Renal cortical epithelial cell (primary cell): ENCODE data around the gene MEX3B. TPM values are rescaled to one million over a fixed set of nuclear protein-coding genes. Genes with fewer than 3 reads are reported as not detected.

Experiments
- DNase-seq: peaks from one replicate; pipeline ENCODE4 v3.0.0-alpha.2; 2011; ENCODE audit warnings: low read depth
- total RNA-seq: library from RNA; depleted of rRNA; stranded (reverse); fragments of >200 nt; gene quantifications from 2 replicates; pipeline ENCODE4 v1.2.3, GENCODE V29; 2014

Gene MEX3B
- total RNA-seq = 1.9 and 4.6 TPM in 2 replicates

DNA sequence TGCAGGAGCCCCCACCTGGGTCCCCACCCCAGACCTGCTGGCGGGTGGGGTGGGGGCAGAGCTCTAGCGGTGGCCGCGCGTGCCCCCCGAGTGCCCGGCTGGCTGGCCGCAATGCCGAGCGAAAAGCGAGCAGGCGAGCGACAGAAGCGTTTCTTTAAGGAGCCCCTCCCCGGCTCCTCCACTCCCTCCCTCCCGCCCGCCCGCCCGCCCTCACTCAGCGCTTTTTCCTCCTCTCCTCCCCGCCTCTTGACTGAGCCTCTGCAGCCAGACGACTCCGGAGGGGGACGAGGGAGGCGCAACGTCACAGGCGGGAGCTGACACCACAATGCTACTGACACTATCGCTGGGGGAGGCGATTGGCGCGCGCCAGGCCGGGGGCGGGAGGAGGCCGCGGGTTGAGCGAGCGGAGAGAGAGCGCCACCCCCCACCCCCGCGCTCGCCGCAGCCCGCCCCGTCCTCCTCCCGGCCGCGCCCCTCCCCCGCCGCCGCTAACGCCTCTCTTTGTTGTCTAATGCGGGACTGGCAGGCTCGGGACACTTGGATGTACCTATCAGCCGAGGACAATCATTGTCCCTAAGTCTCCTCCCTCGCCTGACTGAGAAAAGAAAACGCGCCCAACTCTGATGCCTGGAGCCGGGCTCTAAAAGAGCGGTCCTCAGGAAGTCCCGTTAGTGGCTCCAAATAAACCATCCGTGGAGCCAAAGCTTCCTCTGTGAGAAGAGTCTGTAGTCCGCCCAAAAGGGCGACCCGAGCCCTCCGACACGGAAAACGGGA lies at the start of gene MEX3B:
Gene MEX3B, minus strand, starts transcription at position 127 of the 774 bp plus-strand sequence. CDS start 313 bp downstream, outside the sequence.
- peak; percentile 79 for DNase-seq

GRCh38 chr15:82093774-82094211 lies 48.0 kb upstream of the MEX3B start:
- DNase-seq = no peak

DNA sequence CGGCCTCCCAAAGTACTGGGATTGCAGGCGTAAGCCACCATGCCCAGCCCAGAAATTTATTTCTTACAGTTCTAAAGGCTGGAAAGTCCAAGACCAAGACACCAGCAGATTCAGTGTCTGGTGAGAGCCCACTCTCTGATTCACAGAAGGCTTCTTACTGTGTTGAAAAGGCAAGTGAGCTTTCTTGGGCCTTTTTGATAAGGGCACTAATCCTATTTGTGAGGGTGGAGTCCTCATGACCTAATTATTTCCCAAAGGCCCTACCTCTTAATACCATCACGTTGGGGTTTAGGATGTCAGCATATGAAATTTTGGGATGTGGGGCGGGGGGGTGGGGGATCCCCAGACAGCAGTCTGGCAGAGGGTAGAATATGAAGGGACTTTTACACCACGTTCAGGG lies 47.5 kb upstream of the MEX3B start:
- DNase-seq = no peak

GRCh38 chr15:82091636-82092140 lies 45.9 kb upstream of the MEX3B start:
- no peak for DNase-seq

GRCh38 chr15:82086243-82086995 lies 40.6 kb upstream of the MEX3B start:
- DNase-seq = no peak

DNA sequence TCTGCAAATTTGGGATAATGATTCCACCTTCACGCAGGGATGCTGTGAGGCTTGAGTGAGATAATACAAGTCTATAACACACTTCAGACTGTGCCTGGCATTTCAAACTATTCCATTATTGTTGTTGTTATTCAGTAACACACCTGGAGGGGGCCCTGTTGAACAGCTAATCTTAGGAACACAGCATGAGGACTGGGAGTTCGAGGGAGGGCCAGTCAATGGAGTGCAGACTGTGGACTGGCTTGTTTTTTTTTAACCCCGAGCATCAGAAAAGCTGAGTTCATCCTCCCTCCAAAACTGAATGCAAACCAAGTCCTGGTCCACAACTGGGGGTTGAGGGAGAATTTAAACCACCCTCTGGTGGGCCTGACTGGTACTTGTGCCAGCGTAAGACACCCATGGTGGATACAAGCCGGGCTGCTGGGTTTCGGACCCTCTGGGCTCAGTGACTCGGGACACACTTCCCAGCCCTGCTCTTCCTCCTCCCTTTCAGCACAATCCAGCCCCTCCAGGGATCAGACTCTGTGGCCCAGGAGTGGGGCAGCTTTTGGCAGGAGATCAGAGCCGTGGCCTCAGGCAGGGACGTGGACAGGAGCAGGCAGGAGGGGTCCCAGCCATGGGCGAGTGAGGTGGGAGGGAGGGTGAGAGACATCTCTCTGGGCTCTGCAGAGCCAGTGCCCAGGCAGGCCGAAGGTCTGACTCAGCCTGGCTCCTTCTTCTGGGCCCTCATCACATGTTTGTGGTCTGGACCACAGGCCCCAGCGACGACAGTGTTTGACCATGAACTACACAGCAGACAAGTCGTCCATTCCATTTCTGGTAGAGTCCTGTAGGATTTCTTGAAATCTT lies 36.3 kb upstream of the MEX3B start:
- DNase-seq = peak; percentile 55

DNA sequence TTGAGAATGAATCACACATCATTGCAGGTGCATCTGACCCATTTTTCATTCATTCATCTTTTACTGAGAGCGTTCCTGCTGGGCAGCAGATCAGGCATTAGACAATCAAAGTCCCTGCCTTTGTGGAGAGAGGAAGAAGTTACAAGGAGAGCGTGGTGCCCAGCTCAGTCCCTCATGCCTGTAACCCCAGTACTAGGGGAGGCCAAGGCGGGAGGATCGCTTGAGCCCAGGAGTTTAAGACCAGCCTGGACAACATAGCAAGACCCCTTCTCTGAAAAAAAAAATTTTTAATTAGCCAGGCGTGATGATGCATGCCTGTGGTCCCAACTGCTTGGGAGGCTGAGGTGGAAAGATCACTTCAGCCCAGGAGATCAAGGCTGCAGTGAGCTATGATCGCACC lies 35.0 kb upstream of the MEX3B start:
- DNase-seq = no peak

DNA sequence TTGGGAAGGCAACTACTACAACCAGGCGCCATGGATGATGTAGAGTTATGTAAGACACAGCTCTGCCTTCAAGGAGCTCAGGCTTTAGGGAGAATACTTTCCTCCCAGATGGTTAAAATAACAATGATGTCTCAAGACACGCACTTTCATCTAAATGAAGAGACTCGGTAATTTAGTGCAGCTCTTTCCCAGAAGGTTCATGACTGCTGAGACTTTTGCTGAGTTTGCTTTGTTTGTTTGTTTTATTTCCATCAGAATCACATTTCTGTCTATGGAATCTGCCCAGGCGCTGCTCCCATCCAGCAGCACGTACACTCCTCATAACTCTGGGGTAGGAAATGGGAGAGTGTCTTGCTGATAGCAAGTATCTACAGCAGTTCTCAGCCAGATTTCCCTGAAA lies 33.9 kb upstream of the MEX3B start:
- no peak for DNase-seq

DNA sequence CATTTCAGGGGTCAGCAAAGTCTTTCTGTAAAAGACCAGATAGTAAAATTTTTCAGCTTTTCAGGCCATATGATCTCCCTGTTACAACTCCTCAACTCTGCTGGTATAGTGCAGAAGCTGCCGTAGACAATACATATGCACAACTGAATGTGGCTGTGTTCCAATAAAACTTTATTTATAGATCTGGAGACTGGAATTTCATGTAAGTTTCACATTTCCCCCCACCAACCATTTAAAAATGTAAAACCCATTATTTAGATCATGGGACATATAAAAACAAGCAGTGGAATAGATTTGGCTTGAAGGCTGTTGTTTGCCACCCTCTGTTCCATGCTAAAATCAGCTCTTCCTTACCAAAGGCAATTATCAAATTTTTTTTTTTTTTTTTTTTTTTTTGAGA lies 28.8 kb upstream of the MEX3B start:
- DNase-seq = no peak

DNA sequence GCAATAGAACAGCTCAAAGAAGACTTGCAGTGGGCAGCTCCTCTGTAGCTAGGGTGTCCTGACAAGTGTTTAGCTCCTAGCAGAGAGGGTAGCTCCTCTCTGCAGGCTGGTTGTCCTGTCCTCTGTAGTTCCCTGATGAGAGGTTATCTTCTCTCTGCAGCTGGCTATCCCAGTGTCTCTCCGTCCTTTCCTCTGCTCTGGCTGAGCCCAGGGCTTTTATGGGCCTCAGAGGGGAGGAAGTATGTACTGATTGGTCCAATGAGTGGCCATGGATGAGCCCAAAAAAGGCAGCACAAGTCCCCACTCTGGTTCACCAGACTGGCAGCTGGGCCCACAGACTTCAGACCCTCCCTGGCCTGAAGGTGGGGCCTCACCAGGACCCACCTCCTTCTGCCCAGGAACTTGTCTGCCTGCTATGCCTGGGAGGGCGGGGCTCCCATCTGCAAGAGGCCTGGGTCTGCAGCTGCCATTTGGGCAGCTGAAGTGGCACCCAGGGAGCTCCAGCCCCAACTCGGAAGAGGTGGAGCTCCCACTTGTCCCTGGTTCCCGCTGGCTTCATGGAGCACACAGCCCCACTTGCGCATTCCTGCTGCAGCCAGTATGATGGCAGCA lies 27.2 kb upstream of the MEX3B start:
- no peak for DNase-seq

DNA sequence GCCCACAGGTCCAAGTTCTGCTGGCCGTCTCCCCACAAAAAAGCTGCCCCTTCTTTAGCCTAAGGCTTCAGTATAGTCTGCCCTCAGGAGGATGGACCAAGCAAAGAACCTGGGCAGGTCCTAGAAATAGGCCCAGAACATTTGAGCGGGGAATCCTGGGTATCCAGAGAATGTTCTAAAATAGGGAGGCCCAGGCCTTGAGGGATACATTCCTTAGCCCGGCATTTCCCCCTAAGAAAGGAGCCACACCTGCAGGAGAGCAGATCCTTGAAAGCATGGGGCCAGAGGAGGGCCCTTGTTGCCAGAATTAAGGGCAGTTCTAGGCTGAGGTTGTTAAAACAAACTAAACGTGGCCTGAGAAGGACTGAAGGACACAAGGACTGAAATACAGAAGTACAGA lies 20.6 kb upstream of the MEX3B start:
- DNase-seq = no peak

GRCh38 chr15:82064824-82065223 lies 19.0 kb upstream of the MEX3B start:
- DNase-seq = no peak

DNA sequence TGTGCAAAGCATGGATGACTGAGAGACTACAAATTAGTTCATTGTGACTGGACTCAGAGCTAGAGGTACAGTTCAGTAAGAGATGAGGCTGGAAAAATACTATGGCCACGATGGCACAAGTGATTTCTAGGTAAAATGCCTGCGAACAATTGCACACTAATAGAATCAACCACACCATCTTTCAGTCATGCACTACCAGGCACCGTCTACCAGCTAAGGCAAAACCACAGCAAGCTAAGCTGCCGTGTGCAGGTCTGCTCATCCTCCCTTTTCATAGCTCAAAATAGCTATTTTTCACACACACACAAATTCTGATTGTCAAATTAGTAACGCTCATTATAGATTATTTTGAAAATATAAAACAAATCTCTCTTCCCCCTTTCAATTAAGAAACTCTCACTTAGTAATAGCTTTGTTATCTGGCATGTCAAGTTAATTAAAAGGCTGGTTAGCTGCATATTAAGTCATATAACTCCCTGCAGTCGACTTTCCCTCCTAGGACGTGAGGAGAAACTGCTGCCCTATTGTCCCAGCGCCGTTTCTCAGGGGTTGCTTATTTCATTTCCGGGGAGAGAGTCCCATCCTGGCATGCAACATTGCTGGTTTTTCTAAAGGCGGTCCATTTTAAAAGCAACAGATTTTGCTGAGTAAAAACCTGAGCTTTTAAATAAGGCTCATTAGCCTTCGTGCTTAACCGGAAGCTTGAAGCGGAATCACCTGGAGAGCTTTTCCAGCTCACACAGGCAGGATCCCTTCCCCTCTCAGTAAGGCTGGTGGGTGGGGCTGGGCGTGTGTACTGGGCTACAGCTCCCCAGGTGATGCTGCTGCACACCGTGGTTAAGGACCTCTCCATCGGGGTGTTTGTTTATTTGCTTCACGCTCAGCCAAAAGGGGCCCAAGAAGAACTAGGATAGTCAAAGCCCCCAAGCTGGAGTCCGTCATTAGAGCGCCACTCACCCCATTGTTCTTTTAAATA lies 16.9 kb upstream of the MEX3B start:
- DNase-seq = no peak

DNA sequence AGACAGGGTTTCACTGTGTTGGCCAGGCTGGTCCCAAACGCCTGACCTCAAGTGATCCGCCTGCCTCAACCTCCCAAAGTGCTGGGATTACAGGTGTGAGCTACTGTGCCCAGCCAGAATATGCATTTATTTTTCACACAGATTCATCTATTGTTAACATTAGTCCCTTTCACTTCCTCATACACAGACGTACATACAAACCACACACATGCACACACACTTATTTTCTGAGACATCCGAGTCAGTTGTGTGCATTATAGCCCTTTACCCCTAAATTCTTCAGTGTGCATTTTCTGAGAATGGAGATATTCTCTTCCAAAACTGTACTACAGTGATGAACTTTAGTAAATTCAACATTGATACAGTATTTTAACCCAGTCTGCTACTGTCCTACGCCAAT lies 15.0 kb upstream of the MEX3B start:
- DNase-seq = no peak

DNA sequence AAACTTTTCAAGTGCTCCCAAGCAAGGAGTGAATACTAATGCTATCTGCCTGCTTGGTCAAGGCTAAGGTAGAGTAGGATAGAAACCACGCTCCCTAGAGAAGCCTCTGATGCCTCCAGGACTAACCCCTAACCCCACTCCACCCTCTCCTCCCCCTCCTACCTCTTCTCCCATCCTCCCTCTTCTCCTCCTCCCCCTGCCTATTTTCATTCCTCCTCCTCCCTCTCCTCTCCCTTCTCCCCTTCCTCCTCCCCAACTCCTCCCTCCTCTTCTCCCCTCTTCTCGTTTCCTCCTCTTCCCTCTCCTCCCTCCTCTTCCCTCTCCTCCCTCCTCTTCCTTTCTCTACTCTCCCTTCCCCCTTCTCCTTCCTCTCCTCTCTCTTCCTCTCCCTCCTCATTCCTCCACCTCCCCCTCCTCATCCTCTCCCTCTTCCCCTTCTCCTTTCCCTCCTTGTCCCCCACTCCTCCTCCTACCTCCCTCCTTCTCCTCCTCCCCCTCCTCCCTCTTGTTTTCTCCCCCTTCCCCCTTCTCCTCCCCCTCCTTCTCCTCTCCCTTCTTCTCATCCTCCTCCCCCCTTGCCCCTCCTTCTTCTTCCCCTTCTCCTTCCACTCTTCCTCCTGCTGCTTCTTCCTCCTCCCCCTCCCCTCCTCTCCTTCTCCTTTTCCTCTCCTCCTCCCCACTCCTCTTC lies 12.8 kb upstream of the MEX3B start:
- no peak for DNase-seq

- no peak for DNase-seq
Observed at GRCh38 chr15:82058026-82058425, 12.2 kb upstream of the MEX3B start.

DNA sequence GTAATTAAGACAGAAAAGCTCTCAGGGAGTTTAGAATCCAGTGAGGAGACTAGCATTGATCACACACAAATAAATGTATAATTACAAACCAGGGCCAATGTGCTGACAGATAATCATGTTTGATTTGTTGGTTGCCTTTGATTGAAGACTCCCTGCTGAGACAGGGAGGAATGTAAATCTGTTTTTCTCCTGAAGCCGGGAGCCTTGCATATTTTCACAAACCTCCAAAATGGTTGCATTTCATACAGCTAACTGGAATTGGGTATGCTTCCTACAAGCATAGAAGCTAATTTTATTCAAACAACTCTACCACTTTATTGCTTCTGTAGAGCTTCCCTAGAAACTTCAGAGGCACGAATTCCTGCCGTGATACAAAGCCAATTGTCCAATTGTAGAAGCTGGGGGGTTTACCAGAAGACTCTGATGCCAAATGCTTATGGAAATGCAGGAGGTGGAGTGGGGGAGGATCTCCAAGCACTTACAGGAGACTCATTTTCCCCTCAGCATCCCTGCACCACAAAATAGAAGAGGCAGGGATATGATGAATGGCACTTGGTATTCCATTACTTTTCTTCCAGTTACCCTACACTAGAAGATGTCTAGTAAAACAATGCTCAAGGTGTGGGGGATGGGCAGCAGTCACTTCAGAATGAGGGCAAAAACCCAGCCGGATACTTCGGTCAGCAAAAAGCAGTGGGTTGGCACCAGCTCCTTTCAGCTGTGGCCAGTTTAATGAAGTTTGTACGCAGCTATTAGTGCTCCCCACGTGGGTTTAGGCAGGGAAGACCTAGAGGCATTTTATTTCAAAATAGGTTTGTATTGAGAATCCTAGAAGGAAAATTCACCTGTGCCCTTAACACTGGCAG lies 11.4 kb upstream of the MEX3B start:
- no peak for DNase-seq

DNA sequence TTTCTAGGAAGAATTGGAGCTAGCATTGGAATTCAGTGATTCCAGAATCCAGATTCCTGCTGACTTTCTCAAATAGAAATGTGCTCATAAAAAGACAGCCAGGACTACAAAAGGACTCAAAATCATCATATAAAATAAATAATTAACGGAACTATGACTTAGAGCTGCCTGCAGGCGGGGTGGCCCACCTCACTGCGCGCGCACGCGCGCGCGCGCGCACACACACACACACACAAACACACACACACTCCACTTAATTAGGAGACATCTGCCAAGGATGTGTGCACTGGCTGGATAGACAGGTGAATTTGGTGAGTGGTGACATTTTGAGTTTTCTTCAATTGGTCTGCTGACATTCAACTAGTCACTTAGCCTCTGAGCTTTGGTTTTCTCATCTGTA lies 6.9 kb upstream of the MEX3B start:
- DNase-seq = no peak

DNA sequence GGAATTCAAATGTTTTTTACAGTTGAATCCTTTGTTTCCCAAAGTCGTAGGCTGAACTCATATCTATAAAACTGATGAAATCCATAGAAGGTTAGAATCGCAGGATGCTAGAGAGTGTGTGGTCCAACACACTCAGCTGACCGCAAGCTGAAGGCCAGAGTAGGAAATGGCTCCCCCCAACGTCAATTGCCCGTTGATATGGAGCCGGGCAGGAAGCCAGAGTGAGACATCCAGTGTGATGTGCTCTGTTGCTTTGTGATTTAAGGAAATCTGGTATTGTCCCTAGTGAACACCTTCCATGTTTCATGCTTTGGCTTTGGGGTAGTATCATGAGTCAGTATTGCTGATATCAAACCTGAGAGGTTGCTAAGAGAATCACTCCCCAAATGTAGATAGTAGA lies 5.8 kb upstream of the MEX3B start:
- DNase-seq = no peak
